DMS79 (cell line): ENCODE data around the gene DCAF16.
A peak's percentile ranks its signal among the peaks of the same experiment; 100 is the strongest.

Source experiments
- DNase-seq: peaks from one replicate; lab custom pipeline; 2025; lab: John Stamatoyannopoulos, UW

Gene DCAF16

GRCh38 chr4:17781300-17782287 lies 29.0 kb downstream of the DCAF16 start, which contains the start of gene FAM184B:
Gene FAM184B, minus strand, starts transcription at chr4:17781621. Its CDS starts 322 bp downstream, at chr4:17781299.
- no peak for DNase-seq

GRCh38 chr4:17780501-17781299 lies 29.9 kb downstream of the DCAF16 start:
- DNase-seq = no peak

GRCh38 chr4:17778431-17778830 lies 32.1 kb downstream of the DCAF16 start:
- DNase-seq = no peak

GRCh38 chr4:17773135-17773698 lies 37.3 kb downstream of the DCAF16 start:
- DNase-seq = peak; percentile 67

- peak; percentile 40 for DNase-seq
These were observed 39.2 kb downstream of the DCAF16 start for GRCh38 chr4:17771284-17771908.

GRCh38 chr4:17770845-17771244 lies 39.7 kb downstream of the DCAF16 start:
- no peak for DNase-seq

GRCh38 chr4:17769406-17770174 lies 41.0 kb downstream of the DCAF16 start:
- DNase-seq = no peak

GRCh38 chr4:17766826-17767458 lies 43.6 kb downstream of the DCAF16 start:
- DNase-seq = no peak

- no peak for DNase-seq
These were observed 44.9 kb downstream of the DCAF16 start for GRCh38 chr4:17765514-17766286.

GRCh38 chr4:17763931-17764330 lies 46.6 kb downstream of the DCAF16 start:
- DNase-seq = no peak

- no peak for DNase-seq
These were observed 47.1 kb downstream of the DCAF16 start for GRCh38 chr4:17763416-17763815.

GRCh38 chr4:17762726-17763125 lies 47.8 kb downstream of the DCAF16 start:
- no peak for DNase-seq

- no peak for DNase-seq
These were observed 49.5 kb downstream of the DCAF16 start for GRCh38 chr4:17761062-17761461.

GRCh38 chr4:17760626-17761025 lies 49.9 kb downstream of the DCAF16 start:
- DNase-seq = no peak

- no peak for DNase-seq
These were observed 52.1 kb downstream of the DCAF16 start for GRCh38 chr4:17758485-17758884.

- no peak for DNase-seq
These were observed 52.9 kb downstream of the DCAF16 start for GRCh38 chr4:17757621-17758020.

GRCh38 chr4:17753646-17754045 lies 56.9 kb downstream of the DCAF16 start:
- no peak for DNase-seq
